ENCODE measurements around the gene KIF26A.

KIF26A gene

DNA sequence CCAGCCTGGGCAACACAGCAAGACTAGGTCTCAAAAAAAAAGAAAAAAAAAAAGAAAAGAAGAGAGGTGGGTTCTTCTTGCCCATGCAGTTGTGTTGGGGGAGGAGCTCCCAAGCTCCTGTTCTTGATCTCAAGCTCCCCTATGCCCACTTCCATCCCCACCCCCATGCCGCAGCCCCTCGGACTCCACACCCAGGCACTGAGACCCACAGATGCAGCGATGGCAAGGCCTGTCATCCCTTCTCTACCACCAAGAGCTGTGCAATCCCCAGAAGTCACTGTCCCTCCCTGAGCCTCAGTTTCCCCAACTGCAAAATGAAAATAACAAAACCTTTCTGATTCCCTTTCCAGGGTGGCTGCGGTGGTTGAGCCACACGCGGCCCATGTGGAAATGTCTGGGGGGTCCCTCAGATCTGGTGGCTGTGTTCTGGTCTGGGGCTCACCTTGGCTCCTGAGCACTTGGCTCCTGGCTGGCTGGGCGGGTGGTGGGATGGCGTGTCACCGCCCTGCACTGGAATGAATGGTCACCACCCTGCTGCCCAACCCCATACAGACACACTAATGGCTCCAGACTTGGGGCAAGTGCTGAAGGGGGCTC, 22.6 kb upstream of the KIF26A start:
- Mint-ChIP-seq H3K27ac (no peak overlapping the region), H3K4me1 (ENCODE audit: low read depth) (no peaks in the 10 kb centered on the region), H3K9me3 (ENCODE audit: low read depth) (no peaks in the 10 kb centered on the region), H3K4me3 (peak overlapping the region; percentile 59), H3K36me3 (no peaks in the 10 kb centered on the region), H3K27me3 (peaks cover 9% of the 10 kb centered on the region)

- no peaks in the 10 kb centered on the region for H3K4me1 Mint-ChIP-seq (ENCODE audit: low read depth)
- no peaks in the 10 kb centered on the region for H3K9me3 Mint-ChIP-seq (ENCODE audit: low read depth)
- H3K27me3 Mint-ChIP-seq, result peaks cover 10% of the 10 kb centered on the region
- peak overlapping the region; percentile 59 for H3K4me3 Mint-ChIP-seq
- no peak overlapping the region for H3K27ac Mint-ChIP-seq
- H3K36me3 Mint-ChIP-seq, result no peaks in the 10 kb centered on the region
Measured at GRCh38 chr14:104116288-104116755, 22.1 kb upstream of the KIF26A start.

GRCh38 chr14:104116756-104117340, 21.5 kb upstream of the KIF26A start:
- Mint-ChIP-seq H3K9me3 (ENCODE audit: low read depth) (no peaks in the 10 kb centered on the region), H3K27me3 (peaks cover 10% of the 10 kb centered on the region), H3K36me3 (no peaks in the 10 kb centered on the region), H3K27ac (no peak overlapping the region), H3K4me1 (ENCODE audit: low read depth) (no peaks in the 10 kb centered on the region), H3K4me3 (peak overlapping the region; percentile 56)

GRCh38 chr14:104117341-104118005, 20.9 kb upstream of the KIF26A start:
- H3K27ac Mint-ChIP-seq, result no peak overlapping the region
- no peaks in the 10 kb centered on the region for H3K9me3 Mint-ChIP-seq (ENCODE audit: low read depth)
- H3K4me1 Mint-ChIP-seq (ENCODE audit: low read depth), result no peaks in the 10 kb centered on the region
- peaks cover 10% of the 10 kb centered on the region for H3K27me3 Mint-ChIP-seq
- H3K36me3 Mint-ChIP-seq, result no peaks in the 10 kb centered on the region
- peak overlapping the region; percentile 56 for H3K4me3 Mint-ChIP-seq

- Mint-ChIP-seq H3K36me3 (no peaks in the 10 kb centered on the region), H3K4me3 (no peak overlapping the region), H3K27ac (no peak overlapping the region), H3K9me3 (ENCODE audit: low read depth) (no peaks in the 10 kb centered on the region), H3K4me1 (ENCODE audit: low read depth) (no peaks in the 10 kb centered on the region), H3K27me3 (peaks cover 10% of the 10 kb centered on the region)
Measured at GRCh38 chr14:104118006-104118844, 20.2 kb upstream of the KIF26A start.

- Mint-ChIP-seq H3K27me3 (peaks cover 13% of the 10 kb centered on the region), H3K4me3 (no peak overlapping the region), H3K4me1 (ENCODE audit: low read depth) (no peaks in the 10 kb centered on the region), H3K9me3 (ENCODE audit: low read depth) (peaks cover 5% of the 10 kb centered on the region), H3K36me3 (peaks cover 2% of the 10 kb centered on the region), H3K27ac (no peak overlapping the region)
Measured at GRCh38 chr14:104119119-104119487, 19.3 kb upstream of the KIF26A start.

GRCh38 chr14:104119488-104120251, 18.7 kb upstream of the KIF26A start:
- Mint-ChIP-seq H3K27ac (no peak overlapping the region), H3K4me1 (ENCODE audit: low read depth) (no peaks in the 10 kb centered on the region), H3K27me3 (peaks cover 14% of the 10 kb centered on the region), H3K4me3 (no peak overlapping the region), H3K36me3 (peaks cover 2% of the 10 kb centered on the region), H3K9me3 (ENCODE audit: low read depth) (peaks cover 7% of the 10 kb centered on the region)

- Mint-ChIP-seq H3K9me3 (ENCODE audit: low read depth) (peaks cover 11% of the 10 kb centered on the region), H3K4me3 (no peak overlapping the region), H3K36me3 (peaks cover 6% of the 10 kb centered on the region), H3K27me3 (peaks cover 14% of the 10 kb centered on the region), H3K27ac (no peak overlapping the region), H3K4me1 (ENCODE audit: low read depth) (no peaks in the 10 kb centered on the region)
Measured at GRCh38 chr14:104120281-104120741, 18.1 kb upstream of the KIF26A start.

DNA sequence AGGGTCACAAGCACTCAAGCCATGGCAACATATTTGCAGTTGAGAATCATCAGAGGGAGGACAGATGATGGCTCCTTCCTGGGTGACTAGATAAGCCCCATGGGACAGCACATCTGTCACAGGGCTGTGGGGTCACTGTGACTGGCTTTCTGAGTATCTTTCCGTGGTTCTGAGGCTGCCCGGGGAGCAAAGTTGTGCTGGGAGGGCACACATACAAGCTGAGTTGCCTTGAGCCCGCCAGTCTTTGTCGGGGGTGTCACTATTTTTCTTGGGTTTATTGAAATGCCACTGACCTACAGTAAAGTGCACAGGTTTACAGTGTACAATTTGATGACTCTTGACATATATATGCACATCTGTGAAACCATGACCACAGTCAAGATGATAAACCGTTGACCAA, 17.2 kb upstream of the KIF26A start:
- no peak overlapping the region for H3K27ac Mint-ChIP-seq

DNA sequence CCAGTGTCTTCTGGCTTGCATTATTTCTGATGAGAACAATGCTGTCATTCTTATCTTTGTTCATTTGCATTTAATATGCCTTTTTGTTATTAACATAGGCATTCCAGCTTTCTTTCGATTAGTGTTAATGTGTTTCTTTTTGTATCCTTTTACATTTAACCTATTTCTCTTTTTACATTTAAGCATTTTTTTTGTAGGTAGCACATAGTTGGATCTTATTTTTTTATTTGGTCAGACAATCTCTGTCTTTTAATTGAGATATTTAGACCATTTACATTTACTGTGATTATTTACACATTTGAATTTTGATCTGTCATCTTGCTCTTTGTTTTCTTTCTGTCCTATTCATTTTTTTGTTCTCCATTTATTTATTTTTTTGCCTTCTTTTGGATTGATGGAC, 14.5 kb upstream of the KIF26A start:
- Mint-ChIP-seq H3K9me3 (ENCODE audit: low read depth) (peaks cover 16% of the 10 kb centered on the region), H3K36me3 (peaks cover 9% of the 10 kb centered on the region), H3K4me3 (no peak overlapping the region), H3K4me1 (ENCODE audit: low read depth) (no peaks in the 10 kb centered on the region), H3K27ac (no peak overlapping the region), H3K27me3 (peaks cover 19% of the 10 kb centered on the region)

More for the DNA sequence above, 17.2 kb upstream of the KIF26A start:
- peaks cover 13% of the 10 kb centered on the region for H3K9me3 Mint-ChIP-seq (ENCODE audit: low read depth)
- no peaks in the 10 kb centered on the region for H3K4me1 Mint-ChIP-seq (ENCODE audit: low read depth)
- H3K4me3 Mint-ChIP-seq, result no peak overlapping the region
- H3K36me3 Mint-ChIP-seq, result peaks cover 7% of the 10 kb centered on the region
- H3K27me3 Mint-ChIP-seq, result peaks cover 12% of the 10 kb centered on the region

GRCh38 chr14:104125011-104125410, 13.4 kb upstream of the KIF26A start:
- no peaks in the 10 kb centered on the region for H3K4me1 Mint-ChIP-seq (ENCODE audit: low read depth)
- no peak overlapping the region for H3K27ac Mint-ChIP-seq
- H3K4me3 Mint-ChIP-seq, result no peak overlapping the region
- H3K36me3 Mint-ChIP-seq, result peaks cover 16% of the 10 kb centered on the region
- peaks cover 24% of the 10 kb centered on the region for H3K9me3 Mint-ChIP-seq (ENCODE audit: low read depth)
- peaks cover 26% of the 10 kb centered on the region for H3K27me3 Mint-ChIP-seq

GRCh38 chr14:104126753-104127152, 11.6 kb upstream of the KIF26A start:
- H3K4me1 Mint-ChIP-seq (ENCODE audit: low read depth), result no peaks in the 10 kb centered on the region
- no peak overlapping the region for H3K27ac Mint-ChIP-seq
- peaks cover 30% of the 10 kb centered on the region for H3K27me3 Mint-ChIP-seq
- H3K4me3 Mint-ChIP-seq, result no peak overlapping the region
- H3K36me3 Mint-ChIP-seq, result peaks cover 16% of the 10 kb centered on the region
- H3K9me3 Mint-ChIP-seq (ENCODE audit: low read depth), result peaks cover 24% of the 10 kb centered on the region

DNA sequence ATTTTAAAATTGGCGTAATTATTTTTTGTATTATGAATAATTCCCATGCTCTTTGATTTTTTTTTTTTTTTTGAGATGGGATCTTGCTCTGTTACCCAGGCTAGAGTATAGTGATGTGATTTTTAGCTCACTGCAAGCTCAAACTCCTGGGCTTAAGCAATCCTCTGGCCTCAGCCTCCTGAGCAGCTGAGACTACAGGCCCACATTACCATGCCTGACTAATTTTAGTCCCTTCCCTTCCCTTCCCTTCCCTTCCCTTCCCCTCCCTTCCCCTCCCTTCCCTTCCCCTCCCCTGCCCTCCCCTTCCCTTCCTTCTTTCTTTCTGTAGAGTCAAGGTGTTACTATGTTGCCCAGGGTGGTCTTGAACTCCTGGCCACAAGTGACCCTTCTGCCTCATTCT, 9.4 kb upstream of the KIF26A start:
- Mint-ChIP-seq H3K4me3 (no peak overlapping the region), H3K27ac (no peak overlapping the region)

GRCh38 chr14:104129556-104129955, 8.8 kb upstream of the KIF26A start:
- no peaks in the 10 kb centered on the region for H3K4me1 Mint-ChIP-seq (ENCODE audit: low read depth)
- H3K27me3 Mint-ChIP-seq, result peaks cover 35% of the 10 kb centered on the region
- peaks cover 13% of the 10 kb centered on the region for H3K36me3 Mint-ChIP-seq
- H3K9me3 Mint-ChIP-seq (ENCODE audit: low read depth), result peaks cover 18% of the 10 kb centered on the region
- no peak overlapping the region for H3K4me3 Mint-ChIP-seq
- no peak overlapping the region for H3K27ac Mint-ChIP-seq

More for the DNA sequence above, 9.4 kb upstream of the KIF26A start:
- H3K4me1 Mint-ChIP-seq (ENCODE audit: low read depth), result no peaks in the 10 kb centered on the region
- peaks cover 20% of the 10 kb centered on the region for H3K9me3 Mint-ChIP-seq (ENCODE audit: low read depth)
- peaks cover 37% of the 10 kb centered on the region for H3K27me3 Mint-ChIP-seq
- H3K36me3 Mint-ChIP-seq, result peaks cover 13% of the 10 kb centered on the region

Data from activated naive CD8-positive, alpha-beta T cell (primary cell).